Nephron (organoid): Measurements from ENCODE around the gene SEMA4C.
A peak's percentile ranks its signal among the peaks of the same experiment; 100 is the strongest.

Source experiments
- H3K27ac Mint-ChIP-seq, 3 experiments: 2 replicates each; pipeline ENCODE4 v1.8.0; 2020; ENCODE audit warnings: mixed read lengths in 3 of 3, mild to moderate bottlenecking in 2 of 3, moderate library complexity in 1 of 3
- H3K27me3 Mint-ChIP-seq: 2 replicates; pipeline ENCODE4 v1.8.0; 2021; ENCODE audit warnings: low read depth, mild to moderate bottlenecking, moderate library complexity, mixed read lengths
- H3K36me3 Mint-ChIP-seq: 2 replicates; pipeline ENCODE4 v1.8.0; 2020; ENCODE audit warnings: low read depth, mixed read lengths
- H3K4me1 Mint-ChIP-seq: 2 replicates; pipeline ENCODE4 v1.8.0; 2020; ENCODE audit warnings: mixed read lengths
- H3K4me3 Mint-ChIP-seq, 3 experiments: 2 replicates each; pipeline ENCODE4 v1.8.0; 2020; ENCODE audit warnings: mild to moderate bottlenecking in 3 of 3, mixed read lengths in 3 of 3, moderate library complexity in 2 of 3
- H3K9me3 Mint-ChIP-seq: 2 replicates; pipeline ENCODE4 v1.8.0; 2020; ENCODE audit warnings: mixed read lengths
- TF ChIP-seq, protein P1 (sequence below), 3 experiments: fragments of 200-600 bp; sonication (generic); IDR thresholded peaks; one replicate each; pipeline ENCODE4 v1.5.0; 2021; ENCODE audit warnings: antibody characterized with exemption in 3 of 3; ENCODE audit not compliant: unreplicated experiment in 3 of 3

Gene SEMA4C

DNA sequence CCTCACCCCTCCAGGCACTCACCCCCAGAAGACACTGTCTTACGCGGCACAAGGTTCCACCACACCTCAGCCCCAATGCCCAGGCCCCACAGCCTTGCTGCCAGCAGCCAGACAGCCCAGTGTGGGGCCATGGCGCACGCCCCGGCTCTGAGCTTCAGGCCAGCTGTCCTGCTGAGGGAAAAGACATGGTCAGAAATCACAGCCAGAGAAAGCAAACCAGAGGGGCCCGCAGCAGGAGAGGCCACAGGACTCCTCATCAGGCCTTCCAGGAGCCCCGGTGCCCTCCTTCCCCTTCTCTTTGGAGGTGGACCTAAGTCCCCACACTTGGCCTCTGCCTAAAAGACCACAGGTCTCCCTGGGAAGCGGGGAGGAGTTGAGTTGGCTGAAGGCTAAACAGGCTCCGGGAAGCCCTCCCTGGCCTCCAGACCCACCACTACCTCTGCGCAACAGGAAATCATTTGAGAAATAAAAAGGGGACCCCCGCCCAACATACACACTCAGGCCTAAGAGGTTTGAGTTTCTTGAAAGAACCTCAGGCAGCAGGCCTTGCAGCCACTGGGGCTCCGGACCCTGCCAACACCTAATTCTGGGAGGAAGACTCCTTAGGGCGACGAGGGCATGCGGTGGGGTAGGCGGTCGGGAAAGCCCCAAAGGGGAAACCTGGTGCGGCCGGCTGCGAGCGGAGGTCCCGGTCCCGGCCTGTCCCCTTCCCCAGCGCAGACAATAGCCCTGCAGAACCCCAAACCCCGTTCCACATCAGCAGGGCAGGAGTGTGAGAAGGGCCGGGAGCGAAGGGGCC is 1.9 kb downstream of the SEMA4C start:
- H3K4me1 Mint-ChIP-seq = peaks cover 26% of the 10 kb centered on the region
- no peaks in the 10 kb centered on the region for H3K9me3 Mint-ChIP-seq
- peak overlapping the region; percentile 92 to 94 (median 93) for H3K4me3 Mint-ChIP-seq

DNA sequence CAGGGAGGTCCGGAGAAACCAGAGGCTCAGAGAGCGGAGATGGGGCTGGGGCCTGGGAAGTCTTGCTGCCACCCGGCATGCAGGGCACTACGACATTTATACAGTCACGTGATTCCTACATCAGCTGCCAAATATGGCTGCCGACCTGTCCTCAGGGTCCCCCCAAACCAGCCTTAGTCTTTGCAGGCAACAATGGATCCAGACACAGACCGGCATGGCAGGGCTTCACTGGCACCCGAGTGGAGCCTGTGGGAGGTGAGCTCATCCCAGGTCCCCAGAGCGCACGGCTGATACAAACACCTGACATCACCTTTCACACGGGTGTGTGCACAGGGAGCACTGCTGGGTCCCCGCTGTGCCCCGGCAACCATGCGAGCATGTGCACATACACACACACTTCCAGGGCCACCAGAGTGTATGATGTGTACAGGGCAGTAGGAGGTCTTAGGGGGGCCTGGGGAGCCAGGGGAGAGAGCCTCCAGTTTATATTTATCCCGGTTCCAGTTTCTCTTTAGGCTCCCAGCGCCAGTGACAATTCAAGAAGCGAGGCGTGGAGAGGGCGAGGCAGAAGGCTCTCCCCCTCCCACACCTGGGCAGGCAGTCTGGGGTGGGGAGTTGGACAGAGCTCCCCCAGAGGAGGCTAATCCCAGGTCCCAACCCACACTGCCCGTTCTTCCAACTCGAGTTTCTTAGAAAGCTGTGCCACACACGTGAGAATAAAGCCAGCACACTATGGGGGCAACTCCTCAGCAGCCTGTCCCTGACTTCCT is 2.7 kb downstream of the SEMA4C start:
- Mint-ChIP-seq H3K4me3 (peak overlapping the region; percentile 92 to 94 (median 93)), H3K27me3 (peaks cover 1% of the 10 kb centered on the region), H3K4me1 (peaks cover 25% of the 10 kb centered on the region), H3K36me3 (peaks cover 18% of the 10 kb centered on the region), H3K27ac (peak overlapping the region; percentile 89 to 98 (median 95)), H3K9me3 (no peaks in the 10 kb centered on the region)
- TF ChIP-seq, protein P1, sequence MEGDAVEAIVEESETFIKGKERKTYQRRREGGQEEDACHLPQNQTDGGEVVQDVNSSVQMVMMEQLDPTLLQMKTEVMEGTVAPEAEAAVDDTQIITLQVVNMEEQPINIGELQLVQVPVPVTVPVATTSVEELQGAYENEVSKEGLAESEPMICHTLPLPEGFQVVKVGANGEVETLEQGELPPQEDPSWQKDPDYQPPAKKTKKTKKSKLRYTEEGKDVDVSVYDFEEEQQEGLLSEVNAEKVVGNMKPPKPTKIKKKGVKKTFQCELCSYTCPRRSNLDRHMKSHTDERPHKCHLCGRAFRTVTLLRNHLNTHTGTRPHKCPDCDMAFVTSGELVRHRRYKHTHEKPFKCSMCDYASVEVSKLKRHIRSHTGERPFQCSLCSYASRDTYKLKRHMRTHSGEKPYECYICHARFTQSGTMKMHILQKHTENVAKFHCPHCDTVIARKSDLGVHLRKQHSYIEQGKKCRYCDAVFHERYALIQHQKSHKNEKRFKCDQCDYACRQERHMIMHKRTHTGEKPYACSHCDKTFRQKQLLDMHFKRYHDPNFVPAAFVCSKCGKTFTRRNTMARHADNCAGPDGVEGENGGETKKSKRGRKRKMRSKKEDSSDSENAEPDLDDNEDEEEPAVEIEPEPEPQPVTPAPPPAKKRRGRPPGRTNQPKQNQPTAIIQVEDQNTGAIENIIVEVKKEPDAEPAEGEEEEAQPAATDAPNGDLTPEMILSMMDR (IDR thresholded peaks at IDR 0.05; ENCODE audit: unreplicated experiment in 3 of 3) = no peak

More for the DNA sequence above, 1.9 kb downstream of the SEMA4C start:
- TF ChIP-seq, protein P1 (IDR thresholded peaks at IDR 0.05; ENCODE audit: unreplicated experiment in 3 of 3) = no peak
- Mint-ChIP-seq H3K27ac (peak overlapping the region; percentile 89 to 98 (median 95)), H3K36me3 (peaks cover 16% of the 10 kb centered on the region), H3K27me3 (peaks cover 4% of the 10 kb centered on the region)

DNA sequence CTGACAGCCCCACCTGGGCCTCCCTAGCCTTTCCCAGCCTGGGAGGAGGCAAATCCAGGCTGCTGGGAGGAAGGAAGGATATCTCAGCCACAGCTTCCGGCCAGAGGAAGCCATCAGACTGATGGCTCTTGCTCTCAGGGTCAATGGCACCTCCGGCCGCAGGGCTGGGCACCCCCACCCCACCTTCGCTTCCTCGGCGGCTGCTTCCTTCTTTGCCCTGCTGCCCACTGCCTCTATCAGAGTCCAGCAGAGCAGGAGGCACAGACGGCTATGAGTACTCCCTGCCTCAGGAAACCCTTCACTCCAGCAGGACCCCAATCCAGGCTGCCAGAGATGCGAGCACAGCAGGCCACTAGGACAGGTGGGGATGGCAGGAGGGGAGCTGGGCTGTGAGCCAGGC is 3.3 kb downstream of the SEMA4C start:
- no peaks in the 10 kb centered on the region for H3K27me3 Mint-ChIP-seq
- H3K9me3 Mint-ChIP-seq = no peaks in the 10 kb centered on the region
- peak overlapping the region; percentile 92 to 94 (median 93) for H3K4me3 Mint-ChIP-seq
- H3K36me3 Mint-ChIP-seq = peaks cover 24% of the 10 kb centered on the region
- H3K4me1 Mint-ChIP-seq = peaks cover 25% of the 10 kb centered on the region
- H3K27ac Mint-ChIP-seq = peak overlapping the region; percentile 70 to 89 (median 79)
- TF ChIP-seq, protein P1 (IDR thresholded peaks at IDR 0.05; ENCODE audit: unreplicated experiment in 3 of 3) = no peak

DNA sequence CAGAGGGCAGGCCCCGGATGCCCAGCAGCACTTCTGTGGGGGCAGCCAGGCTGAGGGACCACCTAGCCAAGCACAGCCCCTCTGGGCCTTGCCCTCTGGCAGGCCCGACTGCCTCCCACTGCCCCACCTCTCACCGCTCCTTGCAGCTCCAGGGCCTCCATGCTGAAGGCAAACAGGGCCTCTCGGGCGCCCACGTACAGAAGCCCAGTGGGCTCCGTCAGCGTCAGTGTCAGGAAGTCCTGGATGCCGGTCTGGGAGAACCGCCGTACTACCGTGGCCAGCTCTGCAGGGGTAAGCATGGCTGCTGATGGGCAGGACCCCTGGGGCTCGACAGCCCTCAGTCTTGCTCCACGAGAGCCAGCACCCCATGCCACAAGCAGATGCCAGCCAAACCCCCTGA is 3.7 kb downstream of the SEMA4C start:
- H3K27me3 Mint-ChIP-seq = no peaks in the 10 kb centered on the region
- no peaks in the 10 kb centered on the region for H3K9me3 Mint-ChIP-seq
- H3K27ac Mint-ChIP-seq = no peak overlapping the region
- peaks cover 26% of the 10 kb centered on the region for H3K36me3 Mint-ChIP-seq
- TF ChIP-seq, protein P1 (IDR thresholded peaks at IDR 0.05; ENCODE audit: unreplicated experiment in 3 of 3) = no peak
- peaks cover 22% of the 10 kb centered on the region for H3K4me1 Mint-ChIP-seq
- peak overlapping the region; percentile 72 to 92 (median 78) for H3K4me3 Mint-ChIP-seq

DNA sequence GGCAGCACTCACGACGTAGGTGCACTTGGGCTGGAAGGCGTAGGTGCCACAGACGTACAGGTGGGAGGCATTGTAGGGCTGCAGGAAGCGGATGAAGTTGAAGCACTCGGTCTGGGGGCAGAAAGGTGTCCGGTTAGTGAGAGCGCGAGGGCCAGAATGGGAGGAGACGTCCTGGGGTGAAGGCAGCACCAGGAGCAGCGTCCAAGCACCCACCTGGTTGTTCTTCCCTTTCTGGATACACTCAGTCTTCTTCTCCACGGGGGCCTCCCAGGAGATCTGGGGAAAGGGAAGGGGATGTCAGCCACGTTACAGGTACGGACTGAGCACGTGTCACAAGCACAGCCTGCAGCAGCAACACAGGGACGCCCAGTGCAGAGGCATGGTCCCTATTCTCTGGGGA is 4.2 kb downstream of the SEMA4C start:
- Mint-ChIP-seq H3K36me3 (peaks cover 26% of the 10 kb centered on the region), H3K4me1 (peaks cover 17% of the 10 kb centered on the region), H3K9me3 (no peaks in the 10 kb centered on the region), H3K27ac (peak overlapping the region; percentile 28 to 53 (median 44)), H3K27me3 (no peaks in the 10 kb centered on the region), H3K4me3 (peak overlapping the region; percentile 65 to 78 (median 72))
- TF ChIP-seq, protein P1 (IDR thresholded peaks at IDR 0.05; ENCODE audit: unreplicated experiment in 3 of 3) = no peak
